A549 (cell line): ENCODE measurements around the gene ODAPH.

Experiments
- CTCF ChIP-seq: fragments of >200 bp; sonication (Bioruptor Twin); formaldehyde crosslinking; IDR thresholded peaks from 3 replicates; pipeline ENCODE4 v1.5.1; 2016
- ELK1 ChIP-seq: fragments of 150-350 bp; IDR thresholded peaks from 2 replicates; pipeline ENCODE4 v1.6.1; 2014; ENCODE audit warnings: low read depth, mild to moderate bottlenecking, low read length
- MAFK ChIP-seq: fragments of 450-650 bp; IDR thresholded peaks from 2 replicates; pipeline ENCODE4 v1.6.1; 2014; ENCODE audit not compliant: partially characterized antibody
- MAX ChIP-seq: IDR thresholded peaks from 2 replicates; pipeline ENCODE4 v1.6.1; 2012
- POLR2A ChIP-seq: IDR thresholded peaks from 2 replicates; pipeline ENCODE4 v1.6.1; 2012; ENCODE audit warnings: mild to moderate bottlenecking, low read length
- POLR2AphosphoS2 ChIP-seq: conservative IDR thresholded peaks from 2 replicates; pipeline ENCODE4 v1.6.1; 2012; ENCODE audit warnings: low read length, improper control_type of control experiment, inconsistent platforms

GRCh38 chr4:75514949-75515612, 40.8 kb upstream of the ODAPH start:
- TF ChIP-seq MAX: no peak
- TF ChIP-seq CTCF: no peak
- no peak for TF ChIP-seq MAFK
- TF ChIP-seq POLR2AphosphoS2: no peak
- no peak for TF ChIP-seq POLR2A
- no peak for TF ChIP-seq ELK1
